ENCODE results near the gene FLNA.

The FLNA gene

GRCh38 chrX:154375156-154375504 lies 696 bp upstream of the FLNA start:
- DNase-seq (ENCODE audit: low spot score), result no peak

- no peak for DNase-seq (ENCODE audit: low spot score)
These were observed 811 bp downstream of the FLNA start for GRCh38 chrX:154373340-154374306.

- DNase-seq (ENCODE audit: low spot score), result no peak
These were observed 1.8 kb downstream of the FLNA start for GRCh38 chrX:154372612-154373022.

GRCh38 chrX:154371789-154372300 lies 2.6 kb downstream of the FLNA start:
- DNase-seq (ENCODE audit: low spot score), result no peak

GRCh38 chrX:154371017-154371788 lies 3.2 kb downstream of the FLNA start:
- DNase-seq (ENCODE audit: low spot score), result peak; percentile 75

GRCh38 chrX:154370300-154371016 lies 4.0 kb downstream of the FLNA start:
- DNase-seq (ENCODE audit: low spot score), result no peak

GRCh38 chrX:154369449-154370299 lies 4.8 kb downstream of the FLNA start:
- no peak for DNase-seq (ENCODE audit: low spot score)

- DNase-seq (ENCODE audit: low spot score), result no peak
These were observed 5.6 kb downstream of the FLNA start for GRCh38 chrX:154368630-154369448.

- DNase-seq (ENCODE audit: low spot score), result no peak
These were observed 6.7 kb downstream of the FLNA start for GRCh38 chrX:154367474-154368308.

- DNase-seq (ENCODE audit: low spot score), result no peak
These were observed 7.8 kb downstream of the FLNA start for GRCh38 chrX:154366666-154367055.

- DNase-seq (ENCODE audit: low spot score), result no peak
These were observed 8.3 kb downstream of the FLNA start for GRCh38 chrX:154365997-154366665.

- DNase-seq (ENCODE audit: low spot score), result no peak
These were observed 9.3 kb downstream of the FLNA start for GRCh38 chrX:154365052-154365600.

GRCh38 chrX:154363706-154364439 lies 10.6 kb downstream of the FLNA start:
- DNase-seq (ENCODE audit: low spot score), result no peak

- no peak for DNase-seq (ENCODE audit: low spot score)
These were observed 12.2 kb downstream of the FLNA start for GRCh38 chrX:154362085-154362742.

- DNase-seq (ENCODE audit: low spot score), result no peak
These were observed 14.2 kb downstream of the FLNA start for GRCh38 chrX:154360155-154360713.

GRCh38 chrX:154359362-154360154 lies 14.9 kb downstream of the FLNA start:
- DNase-seq (ENCODE audit: low spot score), result no peak

All from HuH-7.5 (cell line).